Measurements from ENCODE around the gene ASB15. TPM values are rescaled to one million over a fixed set of nuclear protein-coding genes. Genes with fewer than 3 reads are reported as not detected.
A peak's percentile ranks its signal among the peaks of the same experiment; 100 is the strongest.

ASB15 gene
- total RNA-seq, 2 experiments from 2014 or later, result not detected

DNA sequence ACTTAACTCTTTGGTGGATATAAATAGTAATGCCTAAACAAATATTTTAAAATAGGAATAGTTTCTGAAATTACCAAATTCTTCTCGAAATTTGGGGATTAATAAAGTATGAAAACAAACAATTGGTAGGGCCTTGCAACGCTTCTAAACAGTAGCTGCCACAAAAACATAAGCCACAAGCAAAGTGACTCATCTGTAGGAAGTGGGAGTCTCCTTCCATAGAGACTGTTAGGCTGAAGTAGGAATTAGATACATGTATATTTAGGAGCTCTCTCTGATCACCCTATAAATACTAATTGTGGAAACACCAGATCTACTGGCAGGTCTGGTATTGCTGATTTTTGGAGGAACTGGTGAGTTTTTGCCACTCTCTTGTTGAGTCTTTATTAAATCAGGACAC, 48.3 kb downstream of the ASB15 start:
- H3K4me1 Mint-ChIP-seq, result no peaks in the 10 kb centered on the region
- POLR2A ChIA-PET, result no interaction called here
- no peak overlapping the region for H3K27ac Mint-ChIP-seq
- no peaks in the 10 kb centered on the region for H3K9me3 Mint-ChIP-seq
- H3K36me3 Mint-ChIP-seq (ENCODE audit: low read depth), result no peaks in the 10 kb centered on the region
- CTCF ChIA-PET, result interaction anchor here (1.2 kb wide), 1 partner anchor 20 kb away, joined by 3 read pairs; no protein-coding TSS in a partner anchor
- H3K4me3 Mint-ChIP-seq, result no peak overlapping the region
- H3K27me3 Mint-ChIP-seq, result peaks cover 6% of the 10 kb centered on the region
- DNase-seq, result no peak

DNA sequence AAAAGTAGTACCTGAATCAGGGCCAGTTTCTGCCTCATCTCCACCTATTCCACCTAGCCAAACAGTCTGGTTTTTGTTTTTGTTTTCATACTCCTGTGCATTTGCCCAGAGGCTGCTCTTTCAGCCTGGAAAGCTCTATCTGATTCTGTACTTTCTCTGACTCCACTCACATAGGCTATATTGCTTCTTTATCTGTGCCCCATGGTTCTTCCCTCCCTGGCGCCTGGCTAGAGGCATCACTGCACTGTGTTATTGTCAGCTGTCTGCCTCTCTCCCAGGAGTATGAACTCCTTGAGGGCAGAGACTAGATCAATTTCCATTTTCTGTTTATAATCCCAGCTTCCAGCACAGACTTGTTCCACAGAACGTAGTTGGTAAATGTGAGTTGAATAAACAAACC, 49.0 kb downstream of the ASB15 start:
- peaks cover 6% of the 10 kb centered on the region for H3K27me3 Mint-ChIP-seq
- no peak overlapping the region for H3K4me3 Mint-ChIP-seq
- no peaks in the 10 kb centered on the region for H3K9me3 Mint-ChIP-seq
- DNase-seq, result no peak
- H3K36me3 Mint-ChIP-seq (ENCODE audit: low read depth), result no peaks in the 10 kb centered on the region
- H3K27ac Mint-ChIP-seq, result no peak overlapping the region
- POLR2A ChIA-PET, result no interaction called here
- CTCF ChIA-PET, result no interaction called here
- no peaks in the 10 kb centered on the region for H3K4me1 Mint-ChIP-seq

DNA sequence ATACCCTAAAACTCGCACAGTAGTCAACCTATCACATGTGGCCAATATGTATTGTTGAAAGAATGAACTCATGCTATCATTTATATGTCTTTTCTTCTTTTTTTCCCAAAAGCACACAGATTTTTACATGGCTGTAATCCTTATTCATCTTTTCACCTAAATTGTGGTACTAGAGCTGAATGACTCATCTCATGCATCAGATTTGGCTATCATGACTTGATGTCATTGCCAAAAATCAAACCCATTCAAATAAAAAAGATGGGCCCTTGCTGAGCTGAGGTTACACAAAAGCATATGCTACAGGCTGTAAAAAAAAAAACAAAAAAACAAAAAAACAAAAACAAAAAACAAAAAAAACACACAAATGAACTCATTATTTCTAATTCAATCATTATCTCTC, 50.8 kb downstream of the ASB15 start:
- H3K36me3 Mint-ChIP-seq (ENCODE audit: low read depth), result no peaks in the 10 kb centered on the region
- no peaks in the 10 kb centered on the region for H3K9me3 Mint-ChIP-seq
- H3K4me3 Mint-ChIP-seq, result no peak overlapping the region
- no peak for DNase-seq
- no peaks in the 10 kb centered on the region for H3K4me1 Mint-ChIP-seq
- no peak overlapping the region for H3K27ac Mint-ChIP-seq
- peaks cover 6% of the 10 kb centered on the region for H3K27me3 Mint-ChIP-seq
- CTCF ChIA-PET, result no interaction called here
- POLR2A ChIA-PET, result no interaction called here

DNA sequence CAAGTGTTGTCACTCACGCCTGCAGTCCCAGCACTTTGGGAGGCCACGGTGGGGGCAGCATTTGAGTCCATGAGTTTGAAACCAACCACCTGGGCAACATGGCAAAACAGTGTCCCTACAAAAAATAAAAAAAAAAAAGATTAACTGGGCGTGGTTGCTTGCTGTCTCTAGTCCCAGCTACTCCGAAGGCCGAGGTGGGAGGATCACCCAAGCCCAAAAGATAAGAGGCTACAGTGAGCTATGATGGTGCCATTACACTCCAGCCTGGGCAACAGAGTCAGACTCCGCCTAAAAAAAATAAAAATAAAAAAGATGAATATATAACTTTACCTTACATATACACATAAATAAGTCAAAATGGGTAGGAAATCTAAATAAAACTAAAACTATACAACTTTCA, 51.5 kb downstream of the ASB15 start:
- no peak overlapping the region for H3K27ac Mint-ChIP-seq
- H3K9me3 Mint-ChIP-seq, result no peaks in the 10 kb centered on the region
- ChIA-PET CTCF (interaction anchor here (0.6 kb wide), 2 partner anchors 16 to 30 kb away, joined by 3 read pairs; no protein-coding TSS in a partner anchor), POLR2A (no interaction called here)
- H3K36me3 Mint-ChIP-seq (ENCODE audit: low read depth), result no peaks in the 10 kb centered on the region
- no peaks in the 10 kb centered on the region for H3K4me1 Mint-ChIP-seq
- no peak for DNase-seq
- H3K27me3 Mint-ChIP-seq, result peaks cover 6% of the 10 kb centered on the region
- no peak overlapping the region for H3K4me3 Mint-ChIP-seq

DNA sequence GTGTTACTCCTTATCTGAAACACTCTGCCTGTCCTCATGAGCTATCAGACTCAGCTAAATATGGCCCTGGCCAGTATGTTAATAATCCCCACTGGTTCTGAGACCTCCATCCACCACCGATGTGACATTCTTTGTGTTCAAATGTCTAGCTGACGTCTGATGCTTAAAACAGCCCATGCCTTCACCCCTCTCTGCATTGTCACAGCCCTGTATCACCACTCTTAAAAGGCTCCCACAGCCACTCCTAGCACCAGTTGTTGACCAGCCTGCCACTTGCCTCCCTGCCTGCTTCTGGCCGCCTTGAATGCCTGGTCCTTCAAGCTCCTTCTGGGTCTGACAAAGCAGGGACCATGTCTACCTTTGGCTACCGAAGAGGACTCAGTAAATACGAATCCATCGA, 54.0 kb downstream of the ASB15 start, which contains the start of gene LMOD2:
LMOD2 (plus strand) TSS at position 253 of the 400 bp plus-strand sequence; CDS start at position 351, 98 bp downstream.
- Mint-ChIP-seq H3K4me1 (no peaks in the 10 kb centered on the region), H3K27me3 (peaks cover 5% of the 10 kb centered on the region), H3K36me3 (ENCODE audit: low read depth) (no peaks in the 10 kb centered on the region), H3K4me3 (no peak within 1 kb of the TSS), H3K9me3 (no peaks in the 10 kb centered on the region), H3K27ac (no peak within 1 kb of the TSS)
- POLR2A ChIA-PET, result no interaction called here
- no peak for DNase-seq
- CTCF ChIA-PET, result interaction anchor here (1.4 kb wide), 1 partner anchor 10 kb away, joined by 3 read pairs; no protein-coding TSS in a partner anchor

DNA sequence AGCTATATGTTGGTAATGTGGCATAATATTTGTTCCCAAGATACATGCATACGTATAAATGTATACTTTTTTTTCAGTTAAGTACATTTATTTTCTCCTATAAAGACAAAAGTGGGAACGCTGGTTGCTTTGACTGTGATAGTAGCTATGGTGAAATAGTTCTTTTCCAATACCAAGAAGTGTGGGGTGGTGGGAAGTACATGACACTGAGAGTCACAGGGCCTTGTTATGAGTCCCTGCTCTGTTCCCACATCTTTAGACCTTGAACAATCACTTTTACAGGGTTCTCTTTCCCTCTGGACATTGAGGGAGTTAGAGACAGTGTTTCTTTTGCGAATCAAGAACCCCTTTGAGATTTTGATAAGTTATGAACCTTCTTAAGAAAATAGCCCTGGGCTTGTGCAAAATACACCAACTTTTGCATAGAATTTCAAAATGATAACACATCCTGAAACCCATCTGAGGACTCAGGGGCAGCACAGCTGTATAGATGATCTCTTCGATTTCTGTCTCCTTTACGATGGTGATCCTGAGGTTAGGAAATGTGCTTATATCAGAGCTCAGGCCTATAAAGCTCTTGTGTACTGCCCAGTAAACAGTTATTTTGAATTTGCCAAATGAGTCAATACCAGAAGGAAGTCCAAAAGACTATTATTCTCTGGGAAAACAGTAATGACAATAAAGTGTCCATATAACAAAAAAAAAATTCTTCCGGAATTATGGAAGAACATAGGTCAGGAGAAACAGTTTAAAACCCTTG, 55.1 kb downstream of the ASB15 start:
- H3K4me1 Mint-ChIP-seq, result no peaks in the 10 kb centered on the region
- POLR2A ChIA-PET, result no interaction called here
- H3K27me3 Mint-ChIP-seq, result peaks cover 3% of the 10 kb centered on the region
- CTCF ChIA-PET, result interaction anchor here (1.4 kb wide), 1 partner anchor 8 kb away, joined by 3 read pairs; no protein-coding TSS in a partner anchor
- H3K36me3 Mint-ChIP-seq (ENCODE audit: low read depth), result no peaks in the 10 kb centered on the region
- no peaks in the 10 kb centered on the region for H3K9me3 Mint-ChIP-seq
- H3K4me3 Mint-ChIP-seq, result no peak overlapping the region
- no peak overlapping the region for H3K27ac Mint-ChIP-seq
- no peak for DNase-seq

DNA sequence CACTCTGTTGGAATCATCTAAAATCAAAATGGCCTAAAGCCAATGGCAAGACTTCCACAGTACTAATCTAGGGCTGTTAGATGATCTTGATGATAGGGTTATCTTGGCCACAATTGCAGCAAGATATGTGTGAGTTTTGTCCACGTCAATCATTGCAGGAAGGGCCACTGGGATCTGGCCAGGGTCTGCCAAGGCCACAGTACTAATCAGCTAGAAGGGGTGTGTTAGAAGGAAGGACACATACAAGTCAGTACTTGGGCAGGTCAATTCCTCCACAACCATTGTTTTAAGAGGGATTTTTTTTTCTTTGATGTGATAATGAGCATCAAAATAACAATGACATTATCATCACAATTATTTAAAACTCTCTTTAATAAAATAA, 55.7 kb downstream of the ASB15 start:
- Mint-ChIP-seq H3K4me3 (no peak overlapping the region), H3K27ac (no peak overlapping the region), H3K4me1 (no peaks in the 10 kb centered on the region), H3K36me3 (ENCODE audit: low read depth) (no peaks in the 10 kb centered on the region), H3K9me3 (no peaks in the 10 kb centered on the region), H3K27me3 (no peaks in the 10 kb centered on the region)
- ChIA-PET CTCF (interaction anchor here (0.9 kb wide), 1 partner anchor 11 kb away, joined by 4 read pairs; no protein-coding TSS in a partner anchor), POLR2A (no interaction called here)
- DNase-seq, result no peak

DNA sequence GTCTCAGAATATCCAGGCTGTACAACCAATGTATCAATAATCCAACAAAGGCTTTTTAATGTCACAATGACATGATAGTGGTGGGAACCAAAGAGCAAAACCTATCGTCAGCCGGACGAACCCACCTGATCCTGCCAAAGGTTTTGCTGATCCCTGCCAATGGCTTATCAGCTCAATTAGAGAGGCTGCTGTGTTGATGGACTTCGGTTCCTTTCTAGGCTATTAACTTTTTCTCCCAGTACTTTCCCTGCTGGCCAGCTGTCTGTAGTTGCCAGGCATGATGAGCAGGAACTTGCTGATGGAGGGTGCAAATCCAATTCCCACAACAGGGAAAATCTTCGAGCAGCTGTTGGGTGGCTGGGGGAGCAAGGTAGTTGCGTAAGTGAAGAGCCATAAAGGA, 56.4 kb downstream of the ASB15 start:
- ChIA-PET POLR2A (no interaction called here), CTCF (interaction anchor here (0.9 kb wide), 1 partner anchor 10 kb away, joined by 4 read pairs; no protein-coding TSS in a partner anchor)
- DNase-seq, result no peak
- Mint-ChIP-seq H3K9me3 (no peaks in the 10 kb centered on the region), H3K4me1 (no peaks in the 10 kb centered on the region), H3K36me3 (ENCODE audit: low read depth) (no peaks in the 10 kb centered on the region), H3K4me3 (no peak overlapping the region), H3K27me3 (peaks cover 3% of the 10 kb centered on the region), H3K27ac (no peak overlapping the region)

DNA sequence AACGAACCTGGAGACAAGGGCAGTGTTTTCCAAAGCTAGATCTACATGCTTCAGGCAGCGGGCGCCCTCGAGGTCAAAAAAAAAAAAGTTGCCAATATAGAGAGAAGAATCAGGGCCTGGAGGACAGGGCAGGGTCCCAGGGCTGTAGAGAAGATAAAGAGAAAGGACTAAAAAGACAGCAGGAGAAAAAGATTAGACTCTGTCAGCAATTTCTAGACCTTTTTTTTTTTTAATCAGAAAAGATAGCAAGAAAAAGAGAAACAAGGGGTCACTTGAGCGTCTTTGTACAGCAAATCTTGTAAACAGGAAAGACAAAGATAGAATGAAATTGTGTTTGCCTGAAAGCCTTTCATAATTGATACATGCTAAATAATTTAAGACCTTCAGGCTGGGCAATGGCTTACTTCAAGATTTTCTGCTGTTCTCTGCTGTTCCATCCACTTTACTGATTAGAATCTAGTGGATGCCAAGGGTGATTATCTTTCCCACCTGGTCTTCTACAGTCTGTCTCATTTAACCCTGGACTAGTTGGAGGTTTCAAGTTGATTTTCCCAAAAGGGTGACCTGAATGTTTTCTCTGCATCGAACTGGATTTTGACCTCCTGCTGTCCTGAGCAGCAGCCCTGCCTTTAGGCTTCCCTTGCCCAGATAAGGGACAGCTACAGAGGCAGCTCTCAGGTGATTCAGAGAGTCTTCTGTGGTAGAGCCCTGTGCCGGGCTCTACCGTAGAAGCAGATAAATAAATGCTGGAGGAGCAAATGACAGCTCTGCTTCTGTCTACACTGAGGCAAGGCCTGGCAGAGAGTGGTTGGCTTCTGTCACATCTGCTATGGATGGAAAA, 59.1 kb downstream of the ASB15 start:
- no peak overlapping the region for H3K4me3 Mint-ChIP-seq
- no peaks in the 10 kb centered on the region for H3K9me3 Mint-ChIP-seq
- POLR2A ChIA-PET, result no interaction called here
- peak overlapping the region; percentile 3 for H3K27ac Mint-ChIP-seq
- H3K4me1 Mint-ChIP-seq, result no peaks in the 10 kb centered on the region
- no peak for DNase-seq
- CTCF ChIA-PET, result no interaction called here
- no peaks in the 10 kb centered on the region for H3K36me3 Mint-ChIP-seq (ENCODE audit: low read depth)
- H3K27me3 Mint-ChIP-seq, result peaks cover 7% of the 10 kb centered on the region

DNA sequence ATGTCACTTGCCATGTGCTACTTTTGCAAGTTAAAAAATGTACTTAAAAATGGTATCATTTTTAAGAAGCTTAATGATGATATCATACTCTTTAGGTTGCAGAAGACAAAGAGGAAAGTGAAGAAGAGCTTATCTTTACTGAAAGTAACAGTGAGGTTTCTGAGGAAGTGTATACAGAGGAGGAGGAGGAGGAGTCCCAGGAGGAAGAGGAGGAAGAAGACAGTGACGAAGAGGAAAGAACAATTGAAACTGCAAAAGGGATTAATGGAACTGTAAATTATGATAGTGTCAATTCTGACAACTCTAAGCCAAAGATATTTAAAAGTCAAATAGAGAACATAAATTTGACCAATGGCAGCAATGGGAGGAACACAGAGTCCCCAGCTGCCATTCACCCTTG, 60.1 kb downstream of the ASB15 start:
- H3K36me3 Mint-ChIP-seq (ENCODE audit: low read depth), result no peaks in the 10 kb centered on the region
- ChIA-PET CTCF (no interaction called here), POLR2A (no interaction called here)
- H3K9me3 Mint-ChIP-seq, result no peaks in the 10 kb centered on the region
- H3K27ac Mint-ChIP-seq, result no peak overlapping the region
- DNase-seq, result no peak
- H3K4me3 Mint-ChIP-seq, result no peak overlapping the region
- H3K27me3 Mint-ChIP-seq, result peaks cover 7% of the 10 kb centered on the region
- no peaks in the 10 kb centered on the region for H3K4me1 Mint-ChIP-seq

DNA sequence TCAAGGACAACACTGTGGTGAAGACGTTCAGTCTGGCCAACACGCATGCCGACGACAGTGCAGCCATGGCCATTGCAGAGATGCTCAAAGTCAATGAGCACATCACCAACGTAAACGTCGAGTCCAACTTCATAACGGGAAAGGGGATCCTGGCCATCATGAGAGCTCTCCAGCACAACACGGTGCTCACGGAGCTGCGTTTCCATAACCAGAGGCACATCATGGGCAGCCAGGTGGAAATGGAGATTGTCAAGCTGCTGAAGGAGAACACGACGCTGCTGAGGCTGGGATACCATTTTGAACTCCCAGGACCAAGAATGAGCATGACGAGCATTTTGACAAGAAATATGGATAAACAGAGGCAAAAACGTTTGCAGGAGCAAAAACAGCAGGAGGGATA, 60.7 kb downstream of the ASB15 start:
- CTCF ChIA-PET, result no interaction called here
- Mint-ChIP-seq H3K4me1 (no peaks in the 10 kb centered on the region), H3K27ac (no peak overlapping the region), H3K9me3 (no peaks in the 10 kb centered on the region), H3K36me3 (ENCODE audit: low read depth) (no peaks in the 10 kb centered on the region), H3K4me3 (no peak overlapping the region), H3K27me3 (peaks cover 7% of the 10 kb centered on the region)
- no peak for DNase-seq
- POLR2A ChIA-PET, result interaction anchor here (0.6 kb wide), 1 partner anchor 1224 kb away, joined by 3 read pairs; no protein-coding TSS in a partner anchor

DNA sequence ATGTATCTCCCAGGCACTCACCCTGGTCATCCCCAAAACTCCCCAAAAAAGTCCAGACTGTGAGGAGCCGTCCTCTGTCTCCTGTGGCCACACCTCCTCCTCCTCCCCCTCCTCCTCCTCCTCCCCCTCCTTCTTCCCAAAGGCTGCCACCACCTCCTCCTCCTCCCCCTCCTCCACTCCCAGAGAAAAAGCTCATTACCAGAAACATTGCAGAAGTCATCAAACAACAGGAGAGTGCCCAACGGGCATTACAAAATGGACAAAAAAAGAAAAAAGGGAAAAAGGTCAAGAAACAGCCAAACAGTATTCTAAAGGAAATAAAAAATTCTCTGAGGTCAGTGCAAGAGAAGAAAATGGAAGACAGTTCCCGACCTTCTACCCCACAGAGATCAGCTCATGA, 61.1 kb downstream of the ASB15 start:
- POLR2A ChIA-PET, result interaction anchor here (0.6 kb wide), 1 partner anchor 1224 kb away, joined by 3 read pairs; no protein-coding TSS in a partner anchor

DNA sequence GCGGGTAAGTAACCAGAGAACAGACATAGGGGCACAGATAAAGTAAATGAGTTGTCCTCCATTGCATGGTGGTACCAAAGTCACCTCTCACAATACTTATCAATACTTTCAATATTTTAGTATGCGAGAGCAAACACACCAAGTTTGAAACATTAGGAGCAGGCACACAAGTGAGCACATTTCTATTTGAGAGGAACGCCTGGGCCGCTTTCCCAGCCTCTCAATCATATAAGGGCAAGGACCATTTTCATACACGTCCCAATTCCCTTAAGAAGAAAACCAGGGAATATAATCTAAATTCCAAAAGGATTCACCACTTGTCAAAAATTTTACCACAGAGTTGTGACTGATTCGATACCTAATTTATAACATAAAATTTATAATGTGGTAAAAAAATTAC, 61.6 kb downstream of the ASB15 start:
- Mint-ChIP-seq H3K36me3 (ENCODE audit: low read depth) (no peaks in the 10 kb centered on the region), H3K27ac (no peak overlapping the region), H3K9me3 (no peaks in the 10 kb centered on the region), H3K4me1 (no peaks in the 10 kb centered on the region), H3K4me3 (no peak overlapping the region), H3K27me3 (peaks cover 7% of the 10 kb centered on the region)
- ChIA-PET CTCF (no interaction called here), POLR2A (no interaction called here)
- DNase-seq, result no peak

More for the DNA sequence above, 61.1 kb downstream of the ASB15 start:
- no peak for DNase-seq
- CTCF ChIA-PET, result no interaction called here
- H3K27me3 Mint-ChIP-seq, result peaks cover 7% of the 10 kb centered on the region
- H3K36me3 Mint-ChIP-seq (ENCODE audit: low read depth), result no peaks in the 10 kb centered on the region
- no peak overlapping the region for H3K27ac Mint-ChIP-seq
- H3K9me3 Mint-ChIP-seq, result no peaks in the 10 kb centered on the region
- H3K4me1 Mint-ChIP-seq, result no peaks in the 10 kb centered on the region
- no peak overlapping the region for H3K4me3 Mint-ChIP-seq

All from activated CD4-positive, alpha-beta T cell treated with anti-CD3 and anti-CD28 coated beads, Interleukin-2, amount 10 ng/mL, durations not matched to agents 7 days and 5 days (primary cell).